ENCODE results near the gene SLC6A8.

DNA sequence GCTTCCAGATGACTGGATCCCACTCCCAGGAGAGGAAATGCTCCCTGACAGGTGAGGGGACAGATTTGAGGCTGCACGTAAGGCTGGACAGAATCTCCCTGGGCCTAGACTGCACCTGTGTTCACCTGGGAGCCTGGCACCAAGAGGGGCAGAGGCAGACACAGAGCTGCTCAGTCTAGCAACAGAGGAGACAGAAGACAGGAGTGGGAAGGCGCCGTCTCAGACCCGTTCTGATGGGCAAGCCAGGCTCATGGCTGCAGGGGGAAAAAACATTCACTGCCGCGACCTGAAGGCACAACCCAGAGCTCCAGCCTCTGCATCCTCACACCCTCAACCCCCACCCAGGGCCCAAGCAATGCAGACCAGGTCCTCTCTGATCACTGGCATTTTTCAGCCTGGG lies 19.7 kb downstream of the SLC6A8 start:
- TF ChIP-seq, protein P1, sequence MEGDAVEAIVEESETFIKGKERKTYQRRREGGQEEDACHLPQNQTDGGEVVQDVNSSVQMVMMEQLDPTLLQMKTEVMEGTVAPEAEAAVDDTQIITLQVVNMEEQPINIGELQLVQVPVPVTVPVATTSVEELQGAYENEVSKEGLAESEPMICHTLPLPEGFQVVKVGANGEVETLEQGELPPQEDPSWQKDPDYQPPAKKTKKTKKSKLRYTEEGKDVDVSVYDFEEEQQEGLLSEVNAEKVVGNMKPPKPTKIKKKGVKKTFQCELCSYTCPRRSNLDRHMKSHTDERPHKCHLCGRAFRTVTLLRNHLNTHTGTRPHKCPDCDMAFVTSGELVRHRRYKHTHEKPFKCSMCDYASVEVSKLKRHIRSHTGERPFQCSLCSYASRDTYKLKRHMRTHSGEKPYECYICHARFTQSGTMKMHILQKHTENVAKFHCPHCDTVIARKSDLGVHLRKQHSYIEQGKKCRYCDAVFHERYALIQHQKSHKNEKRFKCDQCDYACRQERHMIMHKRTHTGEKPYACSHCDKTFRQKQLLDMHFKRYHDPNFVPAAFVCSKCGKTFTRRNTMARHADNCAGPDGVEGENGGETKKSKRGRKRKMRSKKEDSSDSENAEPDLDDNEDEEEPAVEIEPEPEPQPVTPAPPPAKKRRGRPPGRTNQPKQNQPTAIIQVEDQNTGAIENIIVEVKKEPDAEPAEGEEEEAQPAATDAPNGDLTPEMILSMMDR (IDR thresholded peaks at IDR 0.05): no peak
- no peak for TF ChIP-seq EP300 (IDR thresholded peaks at IDR 0.05)
